ENCODE results near the gene NRF1. TPM values are rescaled to one million over a fixed set of nuclear protein-coding genes. Genes with fewer than 3 reads are reported as not detected.

Gene NRF1
- polyA plus RNA-seq, 3 donors = 21.9 to 25.3 (median 23.6) TPM

DNA sequence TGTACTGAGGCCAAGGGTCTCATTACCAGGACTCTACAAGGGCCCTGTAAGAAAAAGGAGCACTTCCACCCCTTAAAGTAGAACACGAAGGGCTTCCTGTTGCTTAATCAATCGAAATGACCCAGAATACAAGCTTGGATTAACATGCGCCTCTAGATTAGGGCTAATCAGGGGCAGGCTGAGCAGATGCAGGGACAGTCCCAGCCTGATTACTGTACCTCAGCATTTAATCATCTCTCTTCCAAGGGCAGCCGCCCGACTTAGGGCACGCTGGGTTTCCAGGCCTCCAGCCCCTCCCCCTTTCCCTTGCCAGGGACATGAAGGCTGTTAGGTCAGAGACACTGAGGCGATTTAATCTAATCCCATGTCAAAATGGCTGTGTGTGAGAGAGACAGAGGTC, 138.6 kb downstream of the NRF1 start:
- no peak for DNase-seq (ENCODE audit: extremely low read depth in 1 of 11, low read depth in 9 of 11, low spot score in 4 of 11)

DNA sequence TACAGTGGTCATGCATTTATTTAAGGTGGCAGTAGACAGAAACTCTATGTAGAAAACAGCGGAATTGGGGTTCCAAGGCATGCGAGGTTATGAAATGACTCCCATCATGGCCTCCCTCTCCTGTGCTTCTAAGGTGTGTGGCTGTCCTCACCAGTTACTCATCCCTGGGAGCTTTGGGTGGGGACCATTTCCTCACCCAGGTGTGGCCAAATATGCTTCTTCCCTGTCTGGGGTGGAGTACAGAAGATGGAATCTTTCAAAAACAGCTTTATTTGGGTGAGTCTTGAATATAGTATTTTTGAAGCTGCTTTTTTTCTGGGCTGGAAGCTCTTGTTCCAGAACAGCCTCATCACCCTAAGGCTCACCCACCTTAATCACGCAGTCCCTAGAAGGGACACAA, 139.0 kb downstream of the NRF1 start:
- no peak for DNase-seq (ENCODE audit: extremely low read depth in 1 of 11, low read depth in 9 of 11, low spot score in 4 of 11)

DNA sequence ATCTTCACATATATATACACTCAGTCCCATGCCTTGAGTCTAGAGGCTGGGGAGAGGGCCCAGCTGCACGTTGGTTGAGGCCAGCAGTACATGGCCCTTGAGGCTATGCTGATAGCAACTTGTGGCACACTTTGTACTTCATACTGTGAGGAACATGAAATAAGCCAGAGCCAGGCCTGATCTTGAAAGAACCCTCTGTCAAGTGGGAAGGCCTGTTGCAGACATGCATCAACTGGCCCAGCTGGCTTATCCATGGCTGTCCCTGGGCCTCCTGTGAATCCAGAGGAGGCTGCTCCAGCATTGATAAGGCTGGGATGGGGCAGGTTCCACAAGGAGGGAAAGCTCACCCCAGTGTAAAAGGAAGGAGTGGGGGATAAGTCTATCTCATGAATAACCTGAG, 140.4 kb downstream of the NRF1 start:
- DNase-seq (ENCODE audit: extremely low read depth in 1 of 11, low read depth in 9 of 11, low spot score in 4 of 11) = no peak

DNA sequence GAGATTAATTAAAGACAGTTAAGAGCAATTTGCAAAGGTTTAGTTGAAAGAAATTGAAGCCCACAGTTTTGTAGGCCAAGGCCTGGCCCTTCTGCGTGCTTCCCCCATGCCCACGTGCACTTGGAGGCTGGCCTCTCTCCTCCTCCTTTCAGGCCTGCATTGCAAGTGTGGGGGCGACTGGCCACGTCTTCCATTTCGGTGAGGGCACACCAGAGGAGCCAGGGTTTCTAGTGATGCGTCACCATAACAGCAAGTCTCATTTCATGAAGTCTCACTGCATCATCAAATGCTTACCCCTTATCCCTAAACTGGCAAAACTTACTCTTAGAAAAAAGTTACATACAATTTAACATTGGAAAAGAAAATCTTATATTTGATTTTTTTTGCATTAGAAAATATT, 141.2 kb downstream of the NRF1 start:
- no peak for DNase-seq (ENCODE audit: extremely low read depth in 1 of 11, low read depth in 9 of 11, low spot score in 4 of 11)

DNA sequence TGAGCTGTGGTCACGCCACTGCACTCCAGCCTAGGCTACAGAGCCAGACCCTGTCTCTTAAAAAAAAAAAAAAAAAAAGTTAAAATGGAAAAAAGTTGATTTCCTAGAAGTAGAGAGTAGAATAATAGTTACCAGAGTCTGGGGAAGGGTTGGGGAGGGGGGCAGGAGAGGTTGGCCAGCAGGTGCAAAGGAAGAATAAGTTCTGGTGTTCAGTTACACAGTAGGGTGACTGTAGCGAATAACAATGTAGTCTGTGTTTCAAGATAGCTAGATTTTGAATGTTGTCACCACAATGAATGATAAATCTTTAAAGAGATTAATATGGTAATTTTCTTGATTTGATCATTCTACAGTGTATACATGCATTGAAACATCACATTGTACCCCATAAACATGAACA, 142.9 kb downstream of the NRF1 start:
- no peak for DNase-seq (ENCODE audit: extremely low read depth in 1 of 11, low read depth in 9 of 11, low spot score in 4 of 11)

DNA sequence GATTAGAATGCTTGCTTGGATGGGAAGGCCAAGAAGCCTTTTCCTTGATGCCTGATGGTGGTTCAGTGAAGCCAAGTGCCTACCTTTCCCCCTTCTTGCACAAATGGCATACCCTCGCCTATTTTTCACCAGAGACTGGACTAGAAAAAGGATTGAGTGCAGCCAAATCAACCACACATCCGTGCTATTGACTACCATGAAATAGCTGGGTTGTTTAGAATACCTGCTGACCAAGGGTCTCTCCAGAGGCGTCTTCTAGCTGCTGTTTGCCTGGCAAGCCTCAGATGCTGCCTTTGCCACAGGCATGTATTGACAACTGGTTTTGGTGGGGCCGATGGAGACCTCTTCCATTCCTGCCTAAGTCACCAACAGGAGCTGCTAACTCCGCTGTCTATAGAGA, 146.5 kb downstream of the NRF1 start:
- no peak for DNase-seq (ENCODE audit: extremely low read depth in 1 of 11, low read depth in 9 of 11, low spot score in 4 of 11)

DNA sequence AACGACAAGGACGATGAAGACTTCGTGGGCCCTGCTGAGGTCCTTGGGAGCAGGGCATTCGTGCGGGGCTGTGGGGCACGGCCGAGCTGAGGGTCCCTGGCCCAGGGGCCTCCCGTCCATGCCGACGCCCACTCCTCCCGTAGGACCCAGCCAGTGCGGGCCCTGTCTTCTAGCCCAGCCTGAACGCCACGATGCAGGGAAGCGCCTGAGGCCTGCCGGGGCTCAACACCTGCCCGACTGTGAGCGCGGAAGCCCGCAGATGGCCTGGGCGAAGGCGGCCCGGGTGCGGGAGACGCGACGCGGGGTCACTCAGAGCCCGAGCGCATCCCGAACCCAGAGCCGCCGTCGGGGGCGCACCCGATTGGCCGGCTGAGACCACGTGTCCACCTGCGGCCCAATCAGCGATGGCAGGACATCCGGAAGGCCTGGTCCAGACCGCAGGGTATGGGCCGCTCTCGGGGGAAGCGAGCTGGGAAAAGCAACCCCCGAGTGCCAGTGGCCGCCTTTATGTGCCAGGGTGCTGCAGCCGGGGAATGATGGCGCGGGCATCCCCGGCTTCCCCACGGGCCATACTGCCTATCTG, 151.0 kb downstream of the NRF1 start:
- no peak for DNase-seq (ENCODE audit: extremely low read depth in 1 of 11, low read depth in 9 of 11, low spot score in 4 of 11)

DNA sequence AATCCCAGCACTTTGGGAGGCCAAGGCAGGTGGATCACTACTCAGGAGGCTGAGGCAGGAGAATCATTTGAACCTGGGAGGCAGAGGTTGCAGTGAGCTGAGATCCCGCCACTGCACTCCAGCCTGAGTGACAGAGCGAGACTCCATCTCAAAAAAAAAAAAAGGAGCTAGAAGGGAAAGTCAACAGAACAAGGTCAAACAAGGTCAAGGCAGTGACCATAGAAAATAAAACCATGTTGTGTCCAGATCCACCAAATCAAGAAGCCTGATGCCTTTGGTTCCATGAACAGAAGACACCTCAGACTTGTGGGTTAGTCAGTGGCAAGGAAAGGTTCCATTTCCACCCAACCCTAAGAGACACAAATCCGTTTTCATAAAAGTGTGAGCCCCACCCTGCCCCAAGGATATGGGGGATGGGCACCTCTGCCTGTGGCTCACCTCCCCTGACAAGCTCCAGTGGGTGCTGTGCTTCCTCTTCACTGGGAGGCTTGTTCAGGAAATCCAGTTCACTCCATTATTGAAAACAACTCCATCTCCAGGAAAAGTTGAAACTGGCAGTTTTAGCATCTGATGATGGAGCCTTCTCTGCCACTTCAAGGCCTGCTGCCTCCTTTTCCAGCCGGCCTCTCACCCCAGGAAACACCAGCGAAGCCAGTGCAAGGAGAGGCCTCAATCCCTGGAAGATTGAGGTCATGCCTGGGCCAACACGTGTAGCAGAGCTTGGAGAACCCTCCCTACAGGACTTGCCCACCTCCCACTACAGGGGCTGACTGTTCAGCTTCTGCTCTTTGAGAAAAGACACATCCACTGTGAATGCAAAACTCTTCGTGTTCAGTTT, 152.9 kb downstream of the NRF1 start:
- DNase-seq (ENCODE audit: extremely low read depth in 1 of 11, low read depth in 9 of 11, low spot score in 4 of 11) = no peak

DNA sequence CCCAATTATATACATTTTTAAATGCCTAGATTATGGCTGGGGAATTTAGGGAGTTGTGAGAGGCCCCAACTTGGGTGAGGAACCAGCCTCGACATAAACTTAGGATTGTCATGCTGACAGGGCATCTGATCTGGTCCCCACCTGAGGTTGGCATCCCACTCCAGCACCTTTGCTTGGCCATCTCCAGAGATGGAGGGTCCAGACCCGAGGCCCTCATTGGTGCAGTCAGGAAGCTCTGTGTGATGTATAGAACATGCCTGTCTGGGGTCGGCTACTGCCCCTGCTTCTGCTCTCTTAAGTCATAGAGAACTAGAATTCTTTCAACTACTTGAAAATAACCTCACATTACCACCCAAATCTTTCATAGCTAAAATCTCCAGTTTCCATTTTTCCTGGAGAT, 153.8 kb downstream of the NRF1 start:
- no peak for DNase-seq (ENCODE audit: extremely low read depth in 1 of 11, low read depth in 9 of 11, low spot score in 4 of 11)

DNA sequence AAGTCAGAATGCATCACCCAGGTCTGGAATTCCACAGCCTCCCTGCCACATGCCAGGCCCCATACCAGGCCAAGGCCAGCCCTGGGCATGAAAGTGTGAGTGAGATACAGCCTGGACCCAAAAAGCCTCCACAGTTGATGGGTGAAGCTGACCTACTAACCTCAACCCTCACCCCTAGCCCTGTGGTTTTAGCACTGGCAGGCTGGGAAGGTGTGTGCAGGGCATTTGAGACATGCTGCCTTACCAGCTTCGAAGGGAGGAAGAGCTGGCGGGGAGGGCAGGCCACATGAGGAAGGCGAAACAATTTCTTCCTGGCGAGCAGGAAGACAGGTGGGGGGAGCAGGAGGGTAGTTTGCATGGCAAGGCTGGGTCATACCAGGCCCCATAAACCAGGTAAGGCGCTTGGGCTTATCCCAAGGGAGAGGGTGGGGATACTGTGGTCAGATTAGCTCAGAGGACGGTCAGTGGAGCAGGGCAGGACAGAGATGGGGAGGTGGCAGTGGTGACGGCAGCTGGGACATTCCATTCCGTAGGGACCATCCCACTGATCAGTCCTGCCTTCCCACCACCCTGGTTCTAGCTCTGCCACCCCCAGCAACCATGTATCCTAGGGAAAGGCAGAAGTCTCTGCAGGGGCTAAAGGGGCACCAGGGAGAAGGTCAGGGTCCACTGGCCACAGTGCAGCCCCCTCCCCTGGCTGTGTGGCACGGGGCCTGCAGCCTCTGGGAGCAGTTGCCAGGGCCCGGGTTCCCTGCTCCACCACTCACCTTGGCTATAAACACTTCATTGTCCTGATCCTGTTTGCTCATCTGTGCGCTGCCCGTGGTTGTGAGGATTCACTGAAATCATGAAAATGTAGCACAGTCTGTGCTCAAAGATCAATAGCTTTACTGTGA, 155.8 kb downstream of the NRF1 start:
- DNase-seq (ENCODE audit: extremely low read depth in 1 of 11, low read depth in 9 of 11, low spot score in 4 of 11) = no peak

DNA sequence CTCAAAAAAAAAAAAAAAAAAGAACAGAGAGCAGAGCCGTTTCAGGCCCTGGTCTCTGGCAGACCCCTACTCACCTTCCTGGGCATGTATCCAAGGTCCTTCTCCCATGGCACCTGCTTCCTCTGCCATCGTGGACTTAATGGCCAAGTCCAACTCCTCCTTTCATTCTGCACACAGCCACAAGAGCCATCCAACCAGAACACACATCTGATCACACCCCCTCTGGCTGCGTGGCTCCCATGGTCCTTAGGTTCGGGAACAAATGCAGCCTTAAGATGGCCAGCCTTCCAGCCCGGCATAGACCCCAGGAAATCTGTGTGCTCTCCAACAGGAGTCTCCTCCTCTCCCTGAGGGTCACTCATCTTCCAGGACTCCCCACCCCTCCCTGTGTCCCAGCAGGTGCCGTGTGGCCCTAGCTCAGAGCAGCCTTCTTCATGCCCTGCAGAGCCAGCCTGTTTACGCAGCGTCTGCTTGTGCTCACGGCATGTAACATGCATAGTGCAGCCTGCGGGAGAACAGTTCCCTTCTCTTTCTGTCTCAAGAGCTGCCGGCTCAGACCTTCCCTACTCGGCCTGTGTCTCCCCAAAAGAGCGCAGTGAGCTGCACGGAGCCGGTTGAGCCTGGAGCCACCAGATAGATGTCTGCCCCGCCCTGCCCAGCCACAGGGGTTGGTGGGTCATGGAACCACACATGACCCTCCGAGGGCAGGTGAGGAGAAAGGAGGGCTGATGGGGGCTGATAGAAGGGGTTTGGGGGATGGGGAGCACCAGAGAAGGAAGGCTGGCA, 157.3 kb downstream of the NRF1 start:
- DNase-seq (ENCODE audit: extremely low read depth in 1 of 11, low read depth in 9 of 11, low spot score in 4 of 11) = no peak

DNA sequence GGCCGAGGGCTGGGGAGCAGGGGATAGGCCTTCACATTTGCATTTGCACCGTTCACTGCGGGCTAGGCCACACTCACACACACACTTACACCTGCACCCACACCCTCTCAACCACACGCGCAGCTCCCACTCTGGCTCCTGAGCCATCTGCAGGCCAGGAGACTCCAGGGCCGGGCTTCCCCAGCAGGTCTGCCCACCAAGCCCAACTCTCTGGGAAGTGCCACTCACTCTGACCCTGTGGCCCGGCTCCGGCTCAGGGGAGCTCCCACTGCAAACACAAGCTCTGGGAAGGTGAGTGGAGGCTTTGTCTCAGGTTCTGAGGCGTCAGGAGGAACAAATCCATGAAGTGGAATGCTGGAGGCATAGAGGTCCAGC, 157.9 kb downstream of the NRF1 start:
- no peak for DNase-seq (ENCODE audit: extremely low read depth in 1 of 11, low read depth in 9 of 11, low spot score in 4 of 11)

DNA sequence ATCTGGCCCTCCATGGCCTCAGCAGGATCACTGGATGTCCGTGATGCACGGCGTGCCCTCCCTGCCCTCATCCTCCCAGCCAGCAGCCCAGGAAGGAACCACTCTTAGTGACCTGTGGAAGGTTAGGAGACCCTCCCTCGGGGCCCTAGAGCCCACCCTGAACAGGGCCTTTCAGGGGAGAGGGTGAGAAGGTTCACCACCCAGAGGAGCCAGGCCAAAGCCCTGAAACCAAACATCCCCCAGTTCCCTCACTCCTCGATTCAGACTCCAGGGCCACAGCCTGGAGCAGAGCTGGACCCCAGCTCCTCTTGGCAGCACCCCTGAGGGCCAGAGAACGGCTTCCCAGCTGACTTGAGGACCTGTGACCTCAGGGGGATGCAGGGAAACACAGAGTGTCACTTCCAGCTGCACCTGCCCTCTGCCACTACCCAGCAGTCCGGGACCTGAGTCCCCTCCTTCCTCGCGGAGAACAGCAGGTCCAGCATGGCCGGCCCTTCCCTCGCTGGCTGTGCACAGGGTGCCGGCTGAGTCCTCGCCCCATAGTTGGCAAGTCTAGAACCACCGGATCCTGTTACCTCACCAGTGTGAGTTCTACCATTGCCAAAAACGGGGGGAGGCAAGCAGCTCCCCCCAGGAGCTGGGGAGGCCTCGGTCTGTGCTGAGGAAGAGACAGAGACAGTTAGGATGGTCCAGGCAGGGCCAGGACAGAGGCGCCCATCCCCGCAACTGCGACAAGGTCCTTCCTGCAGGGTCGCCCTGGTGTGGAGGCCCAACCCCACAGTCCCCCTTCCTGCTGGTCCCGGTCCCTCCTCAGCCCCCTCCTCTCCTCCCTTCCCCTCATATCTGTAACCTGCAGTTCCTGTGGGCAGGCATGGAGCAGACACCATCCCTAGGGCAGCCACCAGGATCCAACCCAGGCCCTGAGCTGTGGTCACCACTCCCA, 158.6 kb downstream of the NRF1 start:
- DNase-seq (ENCODE audit: extremely low read depth in 1 of 11, low read depth in 9 of 11, low spot score in 4 of 11) = no peak

DNA sequence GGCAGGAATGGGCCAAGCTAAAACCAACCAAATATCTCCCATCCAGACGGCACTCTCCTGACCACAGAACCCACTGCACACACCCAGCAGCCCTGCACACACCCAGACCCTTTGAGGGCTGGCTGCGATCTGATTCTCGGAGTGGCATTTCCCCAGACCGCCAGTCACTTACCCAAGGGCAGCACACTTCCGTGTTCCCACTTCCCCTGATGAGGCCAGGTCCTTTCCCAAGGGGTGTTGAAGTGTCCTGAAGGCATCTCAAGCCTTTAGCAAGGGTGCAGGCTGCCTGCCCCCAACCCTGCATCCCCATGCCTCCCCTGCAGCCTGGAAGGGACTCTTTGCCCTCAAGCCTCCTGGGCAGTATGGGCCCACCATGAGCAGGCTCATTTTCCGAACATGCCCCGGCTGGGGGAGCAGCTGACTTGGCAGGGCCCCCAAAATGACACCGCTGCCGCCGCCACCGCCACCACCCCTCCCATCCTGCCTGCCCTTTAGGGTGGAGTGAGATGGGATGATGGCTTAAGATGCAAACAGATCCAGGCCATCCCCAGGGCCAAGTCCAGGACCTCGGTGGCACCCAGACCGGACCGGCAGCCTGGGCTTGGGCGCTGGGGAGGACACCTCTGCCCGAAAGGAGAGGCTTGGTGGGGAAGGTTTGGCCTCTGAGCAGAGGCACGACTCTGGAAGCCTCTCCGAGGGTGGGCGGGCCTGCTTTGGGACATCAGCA, 159.8 kb downstream of the NRF1 start:
- no peak for DNase-seq (ENCODE audit: extremely low read depth in 1 of 11, low read depth in 9 of 11, low spot score in 4 of 11)

DNA sequence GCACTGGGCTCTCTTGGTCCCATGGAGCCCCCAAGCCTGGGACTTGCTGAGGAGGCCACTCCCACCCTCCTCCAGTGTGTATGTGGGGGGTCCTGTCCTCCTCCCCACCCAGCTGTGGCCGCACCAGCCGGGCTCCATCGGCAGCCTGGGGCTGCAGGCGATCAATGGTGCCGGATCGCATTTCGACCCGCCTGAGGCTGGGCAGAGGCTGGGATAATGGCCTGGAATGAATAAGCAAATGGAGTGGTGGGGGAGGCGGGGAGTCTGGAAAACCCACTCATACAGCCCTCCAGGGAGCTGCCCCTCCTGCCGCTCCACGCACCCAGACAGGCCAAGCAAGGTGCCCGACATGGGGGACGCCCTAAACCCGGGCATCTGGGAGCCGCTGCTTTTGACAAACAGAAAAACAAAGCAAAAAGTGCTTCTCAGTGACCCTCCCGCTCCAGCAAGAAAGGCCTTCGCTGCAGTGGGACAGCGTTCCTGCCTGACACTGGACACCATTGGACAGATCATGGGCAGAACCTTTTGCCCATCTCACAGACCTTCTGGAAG, 160.5 kb downstream of the NRF1 start:
- no peak for DNase-seq (ENCODE audit: extremely low read depth in 1 of 11, low read depth in 9 of 11, low spot score in 4 of 11)

DNA sequence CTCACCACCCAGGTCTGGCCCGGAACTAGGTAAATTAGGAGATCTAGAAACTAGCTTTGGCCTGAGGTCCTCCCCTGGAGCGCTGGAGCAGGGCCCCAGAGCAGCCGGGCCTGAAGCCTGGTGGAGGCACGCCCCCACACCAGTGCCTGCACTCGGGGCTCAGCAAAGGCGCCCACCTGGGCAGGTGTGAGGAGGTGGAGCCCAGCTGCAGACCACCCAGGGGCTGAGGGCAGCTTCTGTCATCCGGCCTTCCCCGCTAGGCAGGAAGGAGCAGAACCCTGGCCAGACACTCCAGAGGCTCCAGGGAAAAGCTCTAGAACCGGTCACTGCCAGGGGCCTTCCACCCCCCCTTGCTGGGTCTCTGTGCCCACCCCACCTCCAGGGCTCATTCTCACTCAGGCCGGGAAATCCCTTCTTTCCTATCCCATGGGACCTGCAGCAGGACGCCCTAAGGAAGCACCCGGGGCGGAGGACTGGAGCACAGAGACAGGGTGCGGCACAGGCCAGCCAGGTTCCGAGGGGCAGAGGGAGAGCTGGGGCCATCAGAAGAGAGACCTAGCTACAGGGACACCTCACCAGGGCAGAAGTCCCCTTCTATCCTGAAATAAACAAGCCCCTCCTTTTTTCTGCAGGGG, 161.2 kb downstream of the NRF1 start:
- no peak for DNase-seq (ENCODE audit: extremely low read depth in 1 of 11, low read depth in 9 of 11, low spot score in 4 of 11)

DNA sequence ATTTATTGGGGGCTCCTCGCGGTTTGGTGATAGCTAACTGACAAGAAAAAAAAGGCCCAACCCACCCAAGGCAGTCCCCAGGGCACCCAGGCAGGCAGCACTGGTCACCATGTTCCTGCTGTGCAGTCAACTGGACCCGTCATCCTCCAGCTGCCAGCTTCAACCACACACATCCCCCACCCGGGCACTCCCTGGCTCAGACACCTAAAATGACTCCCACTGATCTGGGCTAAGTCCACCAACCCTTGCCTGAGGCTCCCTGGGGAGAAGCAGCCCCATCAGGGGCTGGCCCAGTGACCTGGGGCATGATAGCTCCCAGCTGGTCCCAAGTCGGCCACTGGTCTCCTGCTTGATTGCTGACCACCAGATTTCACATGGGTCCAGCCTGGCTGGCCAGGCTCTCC, 161.8 kb downstream of the NRF1 start:
- DNase-seq (ENCODE audit: extremely low read depth in 1 of 11, low read depth in 9 of 11, low spot score in 4 of 11) = no peak

Measured in renal cortex interstitium (tissue), 11 donors.